AG04450 (cell line): ENCODE measurements around the gene IGSF9B. TPM values are rescaled to one million over a fixed set of nuclear protein-coding genes. Genes with fewer than 3 reads are reported as not detected.

Source experiments
- CTCF ChIA-PET: fragments of 300-600, 350-600 bp; formaldehyde crosslinking; extraction: SDS; loops from one replicate; lab custom pipeline; 2022; ENCODE audit warnings: antibody characterized with exemption, inconsistent platforms; lab: Charles Lee
- POLR2A ChIA-PET: fragments of 350-600 bp; formaldehyde crosslinking; extraction: SDS; loops from one replicate; lab custom pipeline; 2021; ENCODE audit warnings: antibody characterized with exemption, inconsistent platforms; lab: Yijun Ruan, JAX
- DNase-seq: peaks from one replicate; pipeline ENCODE4 v3.0.0-alpha.2; 2011; ENCODE audit warnings: low read depth, low spot score
- H3K27ac ChIP-seq: one replicate; pipeline ENCODE4 v1.5.1; 2012; ENCODE audit warnings: low read depth, low read length, control low read depth
- H3K27me3 ChIP-seq: one replicate; pipeline ENCODE4 v1.6.0; 2012; ENCODE audit warnings: low read length; ENCODE audit not compliant: control insufficient read depth, insufficient read depth
- H3K4me3 ChIP-seq: 2 replicates; pipeline ENCODE4 v1.5.1; 2011; ENCODE audit warnings: mild to moderate bottlenecking, low read depth, low read length, control low read depth
- H3K9me3 ChIP-seq: 2 replicates; pipeline ENCODE4 v1.5.1; 2012; ENCODE audit warnings: low read length; ENCODE audit not compliant: control insufficient read depth, insufficient read depth
- polyA plus RNA-seq: library from polyadenylated mRNA; depleted of rRNA; stranded (reverse); fragments of >200 nt; gene quantifications from 2 replicates; pipeline ENCODE4 v1.2.3, GENCODE V29; 2011
- TF ChIP-seq, protein P1 (sequence below): IDR thresholded peaks from 2 replicates; pipeline ENCODE4 v1.5.1; 2011; ENCODE audit warnings: low read depth, low read length, control low read depth, inconsistent platforms

Gene IGSF9B
- polyA plus RNA-seq, 1 experiment = not detected

DNA sequence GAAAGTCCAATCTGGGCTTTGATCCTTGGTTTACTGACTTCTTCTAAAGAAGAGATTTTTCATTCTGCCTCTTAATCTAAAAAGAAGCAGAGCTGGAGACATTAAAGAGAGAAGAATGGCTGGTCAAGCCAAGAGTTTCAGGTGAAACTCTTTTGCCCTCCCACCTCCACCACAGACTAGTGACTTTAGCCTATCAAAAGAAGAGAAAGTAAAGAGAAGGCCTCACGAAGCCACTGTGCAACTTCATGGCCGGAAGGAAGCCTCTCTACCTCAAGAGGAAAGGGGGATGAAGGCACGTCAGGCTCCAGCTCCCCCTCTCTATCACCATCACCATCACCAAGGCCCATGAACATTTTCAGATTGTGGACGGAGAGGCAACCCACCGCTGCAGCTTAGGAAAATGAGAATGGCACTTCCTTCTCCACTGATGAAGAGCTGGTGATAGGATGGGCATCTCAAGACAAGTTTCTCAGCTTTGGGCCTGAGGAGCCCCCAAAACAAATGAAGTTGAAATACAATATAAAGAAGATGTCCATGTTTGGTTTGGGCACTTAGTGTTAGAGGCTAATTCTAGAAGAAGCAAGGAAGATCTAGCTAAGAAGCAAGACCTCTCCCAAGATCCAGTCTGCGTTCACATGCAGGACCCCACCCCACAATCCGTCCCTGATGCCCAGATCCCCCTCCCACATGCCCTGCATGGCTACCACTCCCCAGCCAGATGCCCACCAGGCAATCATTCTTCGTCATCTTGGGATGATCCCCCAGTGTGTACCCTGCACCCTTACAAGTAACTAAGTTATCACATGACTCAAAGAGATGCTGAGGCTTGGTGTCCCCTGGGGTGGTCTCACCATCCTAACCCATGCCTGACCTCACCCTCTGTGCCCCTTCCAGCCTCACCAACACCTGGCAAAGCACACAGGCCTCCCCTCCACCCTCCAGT is 52.6 kb downstream of the IGSF9B start:
- Histone ChIP-seq H3K4me3 (no peak overlapping the region), H3K27me3 (no peaks in the 10 kb centered on the region), H3K27ac (no peak overlapping the region), H3K9me3 (peaks cover 45% of the 10 kb centered on the region)
- DNase-seq = no peak
- TF ChIP-seq, protein P1, sequence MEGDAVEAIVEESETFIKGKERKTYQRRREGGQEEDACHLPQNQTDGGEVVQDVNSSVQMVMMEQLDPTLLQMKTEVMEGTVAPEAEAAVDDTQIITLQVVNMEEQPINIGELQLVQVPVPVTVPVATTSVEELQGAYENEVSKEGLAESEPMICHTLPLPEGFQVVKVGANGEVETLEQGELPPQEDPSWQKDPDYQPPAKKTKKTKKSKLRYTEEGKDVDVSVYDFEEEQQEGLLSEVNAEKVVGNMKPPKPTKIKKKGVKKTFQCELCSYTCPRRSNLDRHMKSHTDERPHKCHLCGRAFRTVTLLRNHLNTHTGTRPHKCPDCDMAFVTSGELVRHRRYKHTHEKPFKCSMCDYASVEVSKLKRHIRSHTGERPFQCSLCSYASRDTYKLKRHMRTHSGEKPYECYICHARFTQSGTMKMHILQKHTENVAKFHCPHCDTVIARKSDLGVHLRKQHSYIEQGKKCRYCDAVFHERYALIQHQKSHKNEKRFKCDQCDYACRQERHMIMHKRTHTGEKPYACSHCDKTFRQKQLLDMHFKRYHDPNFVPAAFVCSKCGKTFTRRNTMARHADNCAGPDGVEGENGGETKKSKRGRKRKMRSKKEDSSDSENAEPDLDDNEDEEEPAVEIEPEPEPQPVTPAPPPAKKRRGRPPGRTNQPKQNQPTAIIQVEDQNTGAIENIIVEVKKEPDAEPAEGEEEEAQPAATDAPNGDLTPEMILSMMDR = no peak
- ChIA-PET POLR2A (no interaction called here), CTCF (no interaction called here)

- TF ChIP-seq, protein P1 = no peak
- ChIA-PET CTCF (no interaction called here), POLR2A (no interaction called here)
Observed at GRCh38 chr11:133903056-133903455, 53.7 kb downstream of the IGSF9B start.

DNA sequence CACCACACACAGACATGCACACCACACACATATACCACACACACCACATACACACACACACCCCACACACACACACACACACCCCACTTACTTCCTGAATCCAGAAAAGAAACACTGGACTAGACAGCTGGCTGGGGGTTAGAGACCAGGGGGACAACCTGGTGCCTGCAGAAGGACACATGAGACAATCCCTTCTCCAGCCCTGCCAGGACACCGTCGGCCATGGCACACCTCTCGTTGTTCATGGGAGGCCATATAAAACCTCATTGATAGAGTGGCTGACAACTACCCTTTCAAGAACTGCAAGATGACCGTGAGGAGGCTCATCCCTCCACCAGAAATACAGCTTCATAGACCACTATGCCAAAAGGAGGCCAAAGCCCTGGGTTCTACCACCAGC is 54.3 kb downstream of the IGSF9B start:
- POLR2A ChIA-PET = no interaction called here
- TF ChIP-seq, protein P1 = no peak
- CTCF ChIA-PET = no interaction called here
- Histone ChIP-seq H3K27ac (no peak overlapping the region), H3K9me3 (peaks cover 32% of the 10 kb centered on the region), H3K4me3 (no peak overlapping the region), H3K27me3 (no peaks in the 10 kb centered on the region)
- DNase-seq = no peak

More at GRCh38 chr11:133903056-133903455, 53.7 kb downstream of the IGSF9B start:
- Histone ChIP-seq H3K9me3 (peaks cover 38% of the 10 kb centered on the region), H3K27ac (no peak overlapping the region), H3K27me3 (no peaks in the 10 kb centered on the region), H3K4me3 (no peak overlapping the region)
- no peak for DNase-seq

- ChIA-PET POLR2A (no interaction called here), CTCF (no interaction called here)
- TF ChIP-seq, protein P1 = no peak
- no peak overlapping the region for H3K4me3 ChIP-seq
- no peak for DNase-seq
- H3K9me3 ChIP-seq = peaks cover 32% of the 10 kb centered on the region
- H3K27me3 ChIP-seq = no peaks in the 10 kb centered on the region
- no peak overlapping the region for H3K27ac ChIP-seq
Observed at GRCh38 chr11:133901999-133902398, 54.8 kb downstream of the IGSF9B start.

- H3K27me3 ChIP-seq = no peaks in the 10 kb centered on the region
- no peak overlapping the region for H3K27ac ChIP-seq
- DNase-seq = no peak
- H3K9me3 ChIP-seq = peaks cover 29% of the 10 kb centered on the region
- CTCF ChIA-PET = no interaction called here
- POLR2A ChIA-PET = no interaction called here
- no peak overlapping the region for H3K4me3 ChIP-seq
- TF ChIP-seq, protein P1 = no peak
Observed at GRCh38 chr11:133901316-133901715, 55.5 kb downstream of the IGSF9B start.
